Adrenal gland (tissue), 5 donors: Measurements from ENCODE around the gene MAK.

Experiments used
- CTCF ChIP-seq, 6 experiments: fragments of 450-650 bp in 4 of 6; fragments of 200-600 bp in 2 of 6; sonication (generic) in 1 of 6; IDR thresholded peaks; 1 replicate in 5 of 6; 2 replicates in 1 of 6; pipeline versions ENCODE4 v1.5.1 to v1.8.0; 2016 to 2021; ENCODE audit warnings: antibody characterized with exemption in 6 of 6, mild to moderate bottlenecking in 2 of 6, moderate library complexity in 1 of 6
- POLR2A ChIP-seq, 2 donors: fragments of 450-650 bp; IDR thresholded peaks; one replicate each; pipeline ENCODE4 v1.6.1; 2017; ENCODE audit warnings: antibody characterized with exemption in 2 of 2, mild to moderate bottlenecking in 2 of 2, moderate library complexity in 1 of 2
- donor health status: DM: no; HTN: no; CAD: no.

GRCh38 chr6:10722820-10723566 lies 115.3 kb downstream of the MAK start, which contains the start of gene TMEM14C:
- TF ChIP-seq POLR2A (IDR thresholded peaks at IDR 0.05) = peak; percentile 86 to 98
- TF ChIP-seq CTCF (IDR thresholded peaks at IDR 0.05) = no peak
